A204.1 (cell line): ENCODE results near the gene SCGB1C2.
"Not testable (repeated sequence)": the region's sequence is repeated elsewhere in the genome, so short reads cannot be mapped to it uniquely, and the experiment has no call there.

Source experiments
- FAIRE-seq: peaks from 2 replicates; lab custom pipeline; 2012; peaks lifted over from hg19 to GRCh38; lab: Jason Lieb, UNC

SCGB1C2 gene

GRCh38 chr17:149231-149630, 11.9 kb downstream of the SCGB1C2 start:
- no peak for FAIRE-seq

- no peak for FAIRE-seq
Observed at GRCh38 chr17:149897-150584, 12.7 kb downstream of the SCGB1C2 start.

DNA sequence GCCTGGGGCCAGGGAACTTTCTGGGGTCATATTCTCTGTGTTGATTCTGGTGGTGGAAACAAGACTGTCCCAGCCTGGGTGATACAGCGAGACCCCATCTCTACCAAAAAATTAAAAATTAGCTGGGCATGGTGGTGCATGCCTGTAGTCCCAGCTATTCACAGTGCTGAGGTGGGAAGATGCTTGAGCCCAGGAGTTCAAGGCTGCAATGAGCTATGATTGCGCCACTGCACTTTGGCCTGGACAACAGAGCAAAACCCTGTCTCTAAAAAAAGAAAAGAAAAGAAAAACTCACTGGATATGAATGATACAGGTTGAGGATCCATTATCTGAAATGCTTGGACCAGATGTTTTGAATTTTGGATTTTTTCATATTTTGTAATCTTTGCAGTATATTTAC, 13.6 kb downstream of the SCGB1C2 start:
- FAIRE-seq, result no peak

GRCh38 chr17:151886-152859, 14.8 kb downstream of the SCGB1C2 start:
- no peak for FAIRE-seq

GRCh38 chr17:152860-153420, 15.6 kb downstream of the SCGB1C2 start:
- FAIRE-seq, result no peak

DNA sequence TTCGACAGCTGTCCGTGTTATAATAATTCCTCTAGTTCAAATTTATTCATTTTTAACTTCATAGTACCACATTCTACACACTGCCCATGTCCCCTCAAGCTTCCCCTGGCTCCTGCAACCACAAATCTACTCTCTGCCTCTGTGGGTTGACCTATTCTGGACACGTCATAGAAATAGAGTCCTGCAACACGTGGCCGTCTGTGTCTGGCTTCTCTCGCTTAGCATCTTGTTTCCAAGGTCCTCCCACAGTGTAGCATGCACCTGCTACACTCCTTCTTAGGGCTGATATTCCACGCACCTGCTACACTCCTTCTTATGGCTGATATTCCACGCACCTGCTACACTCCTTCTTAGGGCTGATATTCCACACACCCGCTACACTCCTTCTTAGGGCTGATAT, 16.5 kb downstream of the SCGB1C2 start:
- FAIRE-seq, result no peak

- FAIRE-seq, result no peak
Observed at GRCh38 chr17:155576-155975, 18.2 kb downstream of the SCGB1C2 start.

DNA sequence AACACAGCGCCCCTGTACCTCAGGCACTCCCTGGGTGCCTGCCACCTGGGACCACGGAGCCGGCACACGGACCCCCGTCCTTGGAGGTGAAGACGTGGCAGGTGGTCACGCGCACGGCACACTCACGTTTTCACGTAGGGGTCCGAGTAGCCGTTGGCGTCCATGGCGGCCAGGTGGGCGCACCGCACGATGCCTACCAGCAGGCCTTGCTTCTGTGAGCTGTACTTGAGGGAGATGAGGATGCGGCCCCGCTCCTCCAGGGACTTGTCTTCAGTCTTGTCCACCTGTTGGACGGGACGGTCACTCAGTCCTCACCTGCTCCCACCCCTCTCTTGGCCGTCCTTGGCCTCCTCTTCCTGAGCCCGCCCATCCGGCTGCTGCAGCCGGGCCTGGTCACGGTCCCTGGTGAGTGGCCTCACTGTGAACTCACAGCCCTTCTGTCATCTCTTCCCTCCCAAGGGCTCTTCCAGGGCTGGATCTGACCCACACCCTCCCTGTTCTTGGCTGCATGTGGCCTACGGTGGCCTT, 18.8 kb downstream of the SCGB1C2 start:
- FAIRE-seq, result no peak

GRCh38 chr17:156946-157345, 19.6 kb downstream of the SCGB1C2 start:
- no peak for FAIRE-seq

DNA sequence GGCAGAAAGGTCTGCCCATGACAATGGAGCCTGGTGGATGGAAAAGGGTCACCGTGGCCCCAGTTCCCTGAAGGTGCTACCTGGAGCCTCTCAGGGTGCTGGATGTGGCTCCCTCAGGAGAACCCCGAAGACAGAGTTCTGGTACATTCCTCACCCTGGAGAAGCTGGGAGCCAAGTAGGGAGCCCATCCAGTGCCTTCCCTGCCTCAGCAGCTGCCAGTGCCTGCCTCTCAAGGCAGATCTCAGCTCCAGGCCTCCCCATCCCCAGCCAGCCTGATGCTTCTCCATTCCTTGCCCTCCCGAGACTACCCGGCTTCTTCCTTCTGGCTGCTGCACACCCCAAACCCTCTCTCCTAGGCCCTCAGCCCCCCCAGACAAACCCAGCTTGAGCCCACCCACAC, 20.5 kb downstream of the SCGB1C2 start:
- no peak for FAIRE-seq

GRCh38 chr17:158379-158778, 21.0 kb downstream of the SCGB1C2 start:
- no peak for FAIRE-seq

DNA sequence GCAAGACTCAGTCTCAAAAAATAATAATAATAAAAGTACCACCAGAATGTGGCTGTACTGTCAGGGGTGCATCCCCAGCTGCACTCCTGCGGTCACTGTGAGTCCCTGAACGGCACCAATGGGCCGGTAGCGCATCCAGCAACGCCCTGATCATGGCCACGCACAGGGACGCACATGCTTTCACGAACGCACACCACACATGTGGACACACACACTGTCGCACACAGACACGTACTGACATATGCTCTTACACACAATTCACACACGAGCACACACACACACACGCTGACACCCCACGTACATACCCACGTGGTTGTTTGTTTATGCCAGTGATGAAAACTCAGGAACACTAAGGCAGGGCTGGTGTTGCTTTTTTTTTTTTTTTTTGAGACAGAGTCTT, 22.2 kb downstream of the SCGB1C2 start:
- FAIRE-seq, result no peak

- no peak for FAIRE-seq
Observed at GRCh38 chr17:160336-160735, 23.0 kb downstream of the SCGB1C2 start.

DNA sequence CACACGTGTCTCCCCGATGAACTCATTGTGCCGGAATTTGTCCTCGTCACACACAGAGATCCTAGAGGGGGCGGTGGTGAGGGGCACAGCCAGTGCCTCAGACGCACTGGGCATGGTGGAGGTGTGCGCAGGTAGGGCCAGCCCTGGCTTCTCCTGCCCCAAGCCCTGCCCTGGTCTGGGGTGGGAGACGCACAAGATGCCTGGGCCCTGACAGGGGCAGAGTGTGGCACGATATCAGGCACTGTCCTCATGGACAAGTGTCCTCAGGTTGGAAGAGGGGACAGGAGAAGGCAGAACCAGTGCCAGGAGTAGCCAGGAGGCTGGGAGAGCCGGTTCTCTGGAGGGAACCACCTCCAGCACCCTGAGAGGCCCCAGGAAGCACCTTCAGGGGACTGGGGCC, 24.1 kb downstream of the SCGB1C2 start:
- FAIRE-seq, result no peak

- no peak for FAIRE-seq
Observed at GRCh38 chr17:162689-163088, 25.3 kb downstream of the SCGB1C2 start.

DNA sequence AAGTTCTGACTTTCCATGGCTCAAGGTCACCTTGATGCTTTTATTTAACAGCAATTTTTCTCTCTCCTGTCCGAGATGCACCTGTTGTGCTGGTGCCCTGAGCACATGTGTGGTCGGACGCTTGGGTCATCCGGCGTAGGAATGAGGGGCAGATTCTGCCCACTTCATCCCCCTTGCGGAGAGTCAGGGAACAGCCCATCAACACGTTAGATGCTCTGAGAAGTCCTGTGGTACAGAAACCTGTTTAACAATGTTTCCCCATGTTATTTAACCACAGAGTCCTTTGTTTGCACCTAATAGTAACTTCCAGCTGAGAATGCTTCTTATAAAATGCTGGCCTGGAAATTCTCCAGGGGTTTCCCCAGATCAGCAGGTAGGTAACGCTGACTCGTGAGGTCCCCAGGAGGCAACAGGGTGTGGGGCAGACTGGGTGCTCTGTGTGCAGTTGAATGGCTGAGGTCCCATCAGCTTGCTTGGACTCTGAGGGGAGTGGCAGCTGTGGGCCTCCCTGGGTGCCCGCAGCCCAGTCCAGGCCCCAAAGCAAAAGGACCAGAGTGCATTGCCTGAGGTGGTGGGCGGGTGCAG, 26.2 kb downstream of the SCGB1C2 start:
- FAIRE-seq, result no peak

GRCh38 chr17:164303-165235, 27.2 kb downstream of the SCGB1C2 start:
- FAIRE-seq, result no peak

DNA sequence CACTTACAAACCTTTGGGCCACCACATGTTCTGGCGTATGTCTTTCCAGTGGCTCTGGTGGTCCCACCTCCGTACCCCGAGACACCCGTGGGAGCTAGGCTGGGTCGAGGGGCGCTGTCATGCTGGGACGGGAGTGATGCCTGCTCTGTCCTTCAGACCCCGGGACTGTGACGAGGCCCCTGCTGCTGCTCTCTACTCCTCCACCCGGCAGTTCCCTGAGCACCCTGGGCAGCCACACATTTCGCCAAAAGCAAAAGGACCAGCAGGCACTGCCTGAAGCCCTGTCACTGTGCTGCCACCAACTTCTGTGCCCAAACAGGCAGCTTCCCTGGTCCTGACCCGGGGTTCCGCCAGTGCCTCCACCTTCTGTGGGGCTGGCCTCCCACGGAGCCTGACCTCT, 28.6 kb downstream of the SCGB1C2 start:
- FAIRE-seq, result no peak

- FAIRE-seq, result not testable (repeated sequence)
Observed at GRCh38 chr17:168614-169013, 31.2 kb downstream of the SCGB1C2 start.

DNA sequence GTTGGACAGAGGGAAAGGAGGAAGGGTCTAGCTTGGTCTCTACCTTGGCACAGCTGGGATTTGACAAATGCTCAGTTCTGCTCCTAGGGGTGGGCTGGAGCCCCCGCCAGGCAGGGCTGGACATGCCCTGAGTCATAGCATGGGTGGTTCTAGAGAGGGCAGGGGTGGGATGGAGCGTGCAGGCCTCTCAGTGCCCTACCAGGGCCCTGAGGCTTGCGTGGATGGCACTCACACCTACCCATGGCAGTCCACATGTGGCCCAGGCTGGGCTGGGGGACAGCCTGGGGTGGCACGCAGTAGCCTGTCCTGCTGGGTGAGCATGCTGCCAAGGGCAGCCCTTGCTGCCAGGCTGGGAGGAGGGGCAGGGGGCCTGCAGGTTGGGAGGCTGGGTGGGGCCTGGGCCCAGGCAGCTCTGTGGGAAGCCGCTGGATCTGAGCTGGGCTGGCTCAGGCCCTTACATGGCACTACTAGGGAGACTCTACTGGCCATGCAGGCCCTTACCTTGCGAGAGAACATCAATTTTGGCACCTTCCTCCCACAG, 32.8 kb downstream of the SCGB1C2 start:
- no peak for FAIRE-seq

DNA sequence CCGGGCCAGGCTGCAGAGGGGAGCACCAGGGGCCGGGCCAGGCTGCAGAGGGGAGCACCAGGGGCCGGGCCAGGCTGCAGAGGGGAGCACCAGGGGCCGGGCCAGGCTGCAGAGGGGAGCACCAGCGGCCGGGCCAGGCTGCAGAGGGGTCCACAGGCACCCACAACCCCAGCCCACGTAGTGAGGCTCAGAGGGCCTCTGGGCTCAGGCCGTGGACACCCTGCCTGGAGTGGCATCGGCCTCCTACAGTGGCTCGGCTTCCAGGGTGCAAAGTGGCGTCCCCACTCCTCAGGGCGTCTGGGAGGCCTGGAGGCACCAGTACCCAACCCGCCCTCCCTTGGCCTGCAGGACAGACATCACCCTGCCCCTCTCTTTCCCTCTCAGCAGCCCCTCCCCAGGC, 34.5 kb downstream of the SCGB1C2 start:
- FAIRE-seq, result no peak
